ENCODE results near the gene BBC3. TPM values are rescaled to one million over a fixed set of nuclear protein-coding genes. Genes with fewer than 3 reads are reported as not detected.

The BBC3 gene
- polyA plus RNA-seq, 1 donor from 2014 or later = 15.6 TPM

DNA sequence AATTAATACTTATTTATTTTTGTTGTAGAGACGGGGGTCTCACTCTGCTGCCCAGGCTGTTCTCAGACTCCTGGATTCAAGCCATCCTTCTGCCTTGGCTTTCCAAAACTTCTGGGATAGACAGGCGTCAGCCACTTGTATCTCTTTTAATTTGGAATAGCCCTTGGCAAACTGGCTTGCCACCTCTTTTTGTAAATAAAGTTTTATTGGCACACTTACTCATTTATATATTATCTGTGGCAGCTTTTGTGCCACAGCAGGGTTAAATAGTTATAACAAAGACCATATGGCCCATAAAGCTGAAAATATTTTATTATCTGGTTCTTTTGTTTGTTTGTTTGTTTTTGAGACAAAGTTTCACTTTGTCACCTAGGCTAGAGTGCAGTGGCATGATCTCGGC lies 30.5 kb downstream of the BBC3 start:
- TF ChIP-seq TAF1 (IDR thresholded peaks at IDR 0.05; ENCODE audit: low read depth) (no peak), SMC3 (conservative IDR thresholded peaks at IDR 0.05; ENCODE audit: poor library complexity) (no peak), EP300 (conservative IDR thresholded peaks at IDR 0.05; ENCODE audit: poor library complexity, severe bottlenecking) (no peak), MXI1 (conservative IDR thresholded peaks at IDR 0.05; ENCODE audit: poor library complexity, severe bottlenecking) (no peak), RAD21 (conservative IDR thresholded peaks at IDR 0.05) (no peak), EZH2 (IDR thresholded peaks at IDR 0.05; ENCODE audit: borderline replicate concordance, insufficient read depth, low read length, poor library complexity, severe bottlenecking) (no peak), POLR2AphosphoS5 (IDR thresholded peaks at IDR 0.05) (no peak)
- TF ChIP-seq, protein P1, sequence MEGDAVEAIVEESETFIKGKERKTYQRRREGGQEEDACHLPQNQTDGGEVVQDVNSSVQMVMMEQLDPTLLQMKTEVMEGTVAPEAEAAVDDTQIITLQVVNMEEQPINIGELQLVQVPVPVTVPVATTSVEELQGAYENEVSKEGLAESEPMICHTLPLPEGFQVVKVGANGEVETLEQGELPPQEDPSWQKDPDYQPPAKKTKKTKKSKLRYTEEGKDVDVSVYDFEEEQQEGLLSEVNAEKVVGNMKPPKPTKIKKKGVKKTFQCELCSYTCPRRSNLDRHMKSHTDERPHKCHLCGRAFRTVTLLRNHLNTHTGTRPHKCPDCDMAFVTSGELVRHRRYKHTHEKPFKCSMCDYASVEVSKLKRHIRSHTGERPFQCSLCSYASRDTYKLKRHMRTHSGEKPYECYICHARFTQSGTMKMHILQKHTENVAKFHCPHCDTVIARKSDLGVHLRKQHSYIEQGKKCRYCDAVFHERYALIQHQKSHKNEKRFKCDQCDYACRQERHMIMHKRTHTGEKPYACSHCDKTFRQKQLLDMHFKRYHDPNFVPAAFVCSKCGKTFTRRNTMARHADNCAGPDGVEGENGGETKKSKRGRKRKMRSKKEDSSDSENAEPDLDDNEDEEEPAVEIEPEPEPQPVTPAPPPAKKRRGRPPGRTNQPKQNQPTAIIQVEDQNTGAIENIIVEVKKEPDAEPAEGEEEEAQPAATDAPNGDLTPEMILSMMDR (IDR thresholded peaks at IDR 0.05; ENCODE audit: poor library complexity, severe bottlenecking) = no peak
- TF ChIP-seq, protein P2, sequence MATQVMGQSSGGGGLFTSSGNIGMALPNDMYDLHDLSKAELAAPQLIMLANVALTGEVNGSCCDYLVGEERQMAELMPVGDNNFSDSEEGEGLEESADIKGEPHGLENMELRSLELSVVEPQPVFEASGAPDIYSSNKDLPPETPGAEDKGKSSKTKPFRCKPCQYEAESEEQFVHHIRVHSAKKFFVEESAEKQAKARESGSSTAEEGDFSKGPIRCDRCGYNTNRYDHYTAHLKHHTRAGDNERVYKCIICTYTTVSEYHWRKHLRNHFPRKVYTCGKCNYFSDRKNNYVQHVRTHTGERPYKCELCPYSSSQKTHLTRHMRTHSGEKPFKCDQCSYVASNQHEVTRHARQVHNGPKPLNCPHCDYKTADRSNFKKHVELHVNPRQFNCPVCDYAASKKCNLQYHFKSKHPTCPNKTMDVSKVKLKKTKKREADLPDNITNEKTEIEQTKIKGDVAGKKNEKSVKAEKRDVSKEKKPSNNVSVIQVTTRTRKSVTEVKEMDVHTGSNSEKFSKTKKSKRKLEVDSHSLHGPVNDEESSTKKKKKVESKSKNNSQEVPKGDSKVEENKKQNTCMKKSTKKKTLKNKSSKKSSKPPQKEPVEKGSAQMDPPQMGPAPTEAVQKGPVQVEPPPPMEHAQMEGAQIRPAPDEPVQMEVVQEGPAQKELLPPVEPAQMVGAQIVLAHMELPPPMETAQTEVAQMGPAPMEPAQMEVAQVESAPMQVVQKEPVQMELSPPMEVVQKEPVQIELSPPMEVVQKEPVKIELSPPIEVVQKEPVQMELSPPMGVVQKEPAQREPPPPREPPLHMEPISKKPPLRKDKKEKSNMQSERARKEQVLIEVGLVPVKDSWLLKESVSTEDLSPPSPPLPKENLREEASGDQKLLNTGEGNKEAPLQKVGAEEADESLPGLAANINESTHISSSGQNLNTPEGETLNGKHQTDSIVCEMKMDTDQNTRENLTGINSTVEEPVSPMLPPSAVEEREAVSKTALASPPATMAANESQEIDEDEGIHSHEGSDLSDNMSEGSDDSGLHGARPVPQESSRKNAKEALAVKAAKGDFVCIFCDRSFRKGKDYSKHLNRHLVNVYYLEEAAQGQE (IDR thresholded peaks at IDR 0.05; ENCODE audit: borderline replicate concordance) = no peak
- H3K4me2 ChIP-seq (ENCODE audit: low read length) = no peak overlapping the region
- H3K9me3 ChIP-seq (ENCODE audit: low read length) = no peaks in the 10 kb centered on the region
- no peak overlapping the region for H2AFZ ChIP-seq (ENCODE audit: low read depth, low read length)
- H3K4me3 ChIP-seq (ENCODE audit: low read length) = no peak overlapping the region
- no peaks in the 10 kb centered on the region for H3K79me2 ChIP-seq (replicated peaks; ENCODE audit: insufficient read depth, low read length)
- H3F3A ChIP-seq (ENCODE audit: insufficient read depth, low read length, poor library complexity, severe bottlenecking) = no peaks in the 10 kb centered on the region
- no peaks in the 10 kb centered on the region for H3K9me2 ChIP-seq (ENCODE audit: insufficient read depth, low read length)
- no peaks in the 10 kb centered on the region for H3K27me3 ChIP-seq (ENCODE audit: insufficient read depth, low read depth, low read length)
- no peak overlapping the region for H3K9ac ChIP-seq (ENCODE audit: low read length)
- no peak overlapping the region for H3K27ac ChIP-seq (ENCODE audit: low read length)
- no peaks in the 10 kb centered on the region for H4K20me1 ChIP-seq (ENCODE audit: insufficient read depth)
- H3K36me3 ChIP-seq (ENCODE audit: insufficient read depth, low read length) = no peaks in the 10 kb centered on the region

DNA sequence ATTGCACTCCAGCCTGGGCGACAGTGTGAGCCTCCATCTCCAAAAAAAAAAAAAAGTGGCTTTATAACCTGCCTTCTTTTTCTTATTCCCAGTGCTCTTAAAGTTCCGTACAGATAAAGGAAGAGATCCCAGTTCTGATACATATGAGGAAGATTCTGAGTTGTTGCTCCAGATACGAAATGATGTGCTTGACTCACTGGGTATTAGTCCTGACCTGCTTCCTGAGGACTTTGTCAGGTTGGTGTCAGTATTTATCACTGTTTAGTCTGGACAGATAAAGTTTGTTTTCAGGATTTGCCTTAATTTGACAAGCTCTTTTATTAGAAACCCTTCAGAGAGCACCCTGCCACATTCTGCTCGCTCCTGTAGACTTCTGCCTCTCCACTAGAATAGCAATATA lies 33.9 kb downstream of the BBC3 start:
- no peaks in the 10 kb centered on the region for H3K79me2 ChIP-seq (replicated peaks; ENCODE audit: insufficient read depth, low read length)
- H3K36me3 ChIP-seq (ENCODE audit: insufficient read depth, low read length) = no peaks in the 10 kb centered on the region
- no peak overlapping the region for H3K27ac ChIP-seq (ENCODE audit: low read length)
- no peaks in the 10 kb centered on the region for H3K9me3 ChIP-seq (ENCODE audit: low read length)
- no peak overlapping the region for H2AFZ ChIP-seq (ENCODE audit: low read depth, low read length)
- H3K4me2 ChIP-seq (ENCODE audit: low read length) = no peak overlapping the region
- no peaks in the 10 kb centered on the region for H3F3A ChIP-seq (ENCODE audit: insufficient read depth, low read length, poor library complexity, severe bottlenecking)
- no peaks in the 10 kb centered on the region for H3K9me2 ChIP-seq (ENCODE audit: insufficient read depth, low read length)
- H3K27me3 ChIP-seq (ENCODE audit: insufficient read depth, low read depth, low read length) = no peaks in the 10 kb centered on the region
- H3K4me3 ChIP-seq (ENCODE audit: low read length) = no peak overlapping the region
- no peaks in the 10 kb centered on the region for H4K20me1 ChIP-seq (ENCODE audit: insufficient read depth)
- H3K9ac ChIP-seq (ENCODE audit: low read length) = no peak overlapping the region
- TF ChIP-seq EP300 (conservative IDR thresholded peaks at IDR 0.05; ENCODE audit: poor library complexity, severe bottlenecking) (no peak), POLR2AphosphoS5 (IDR thresholded peaks at IDR 0.05) (no peak), RAD21 (conservative IDR thresholded peaks at IDR 0.05) (no peak), SMC3 (conservative IDR thresholded peaks at IDR 0.05; ENCODE audit: poor library complexity) (no peak)

DNA sequence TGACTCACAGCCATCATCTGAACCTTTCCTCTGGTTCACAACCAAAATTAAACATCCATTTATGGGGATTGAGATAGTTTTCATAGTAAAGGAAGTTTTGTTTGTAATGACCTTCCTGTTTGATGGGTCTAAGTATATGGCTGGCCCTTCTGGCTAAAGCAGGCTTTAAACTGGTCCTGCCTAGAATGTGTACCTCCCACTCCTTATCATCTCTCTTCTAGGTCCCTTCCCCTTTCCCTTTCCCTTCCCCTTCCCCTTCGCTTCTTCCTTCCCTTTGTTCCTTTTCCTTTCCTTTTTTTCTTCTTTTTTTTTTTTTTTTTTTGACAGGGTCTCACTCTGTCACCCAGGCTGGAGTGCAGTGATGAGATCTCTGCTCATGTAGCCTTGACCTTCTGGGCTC lies 35.6 kb downstream of the BBC3 start:
- H3K79me2 ChIP-seq (replicated peaks; ENCODE audit: insufficient read depth, low read length) = no peaks in the 10 kb centered on the region
- no peaks in the 10 kb centered on the region for H3K9me3 ChIP-seq (ENCODE audit: low read length)
- H2AFZ ChIP-seq (ENCODE audit: low read depth, low read length) = no peak overlapping the region
- no peaks in the 10 kb centered on the region for H3F3A ChIP-seq (ENCODE audit: insufficient read depth, low read length, poor library complexity, severe bottlenecking)
- TF ChIP-seq, protein P2 (IDR thresholded peaks at IDR 0.05; ENCODE audit: borderline replicate concordance) = no peak
- no peak for TF ChIP-seq EZH2 (IDR thresholded peaks at IDR 0.05; ENCODE audit: borderline replicate concordance, insufficient read depth, low read length, poor library complexity, severe bottlenecking)
- TF ChIP-seq RAD21 (conservative IDR thresholded peaks at IDR 0.05) = no peak
- no peak for TF ChIP-seq POLR2AphosphoS5 (IDR thresholded peaks at IDR 0.05)
- TF ChIP-seq EP300 (conservative IDR thresholded peaks at IDR 0.05; ENCODE audit: poor library complexity, severe bottlenecking) = no peak
- H3K36me3 ChIP-seq (ENCODE audit: insufficient read depth, low read length) = no peaks in the 10 kb centered on the region
- no peaks in the 10 kb centered on the region for H3K27me3 ChIP-seq (ENCODE audit: insufficient read depth, low read depth, low read length)
- no peak overlapping the region for H3K9ac ChIP-seq (ENCODE audit: low read length)
- no peak overlapping the region for H3K27ac ChIP-seq (ENCODE audit: low read length)
- H3K4me2 ChIP-seq (ENCODE audit: low read length) = no peak overlapping the region
- no peak overlapping the region for H3K4me3 ChIP-seq (ENCODE audit: low read length)
- no peaks in the 10 kb centered on the region for H4K20me1 ChIP-seq (ENCODE audit: insufficient read depth)
- no peaks in the 10 kb centered on the region for H3K9me2 ChIP-seq (ENCODE audit: insufficient read depth, low read length)

All from neural cell (in vitro differentiated cells).